Subcutaneous adipose tissue (tissue), 4 donors: ENCODE data around the gene SMARCA4. TPM values are rescaled to one million over a fixed set of nuclear protein-coding genes. Genes with fewer than 3 reads are reported as not detected.

ENCODE experiments used
- total RNA-seq, 4 donors: library from RNA; depleted of rRNA; stranded (reverse); fragments of >200 nt; gene quantifications; one replicate each; pipeline ENCODE4 v1.1.0, GENCODE V29; 2016
- TF ChIP-seq, protein P1 (sequence below): fragments of 450-650 bp; IDR thresholded peaks from one replicate; pipeline ENCODE4 v1.5.1; 2016; ENCODE audit warnings: low read depth, mild to moderate bottlenecking, control low read depth, antibody characterized with exemption, moderate library complexity

The SMARCA4 gene
- total RNA-seq, 4 donors from 2014 or later = 29.7 to 57.5 (median 39.1) TPM

DNA sequence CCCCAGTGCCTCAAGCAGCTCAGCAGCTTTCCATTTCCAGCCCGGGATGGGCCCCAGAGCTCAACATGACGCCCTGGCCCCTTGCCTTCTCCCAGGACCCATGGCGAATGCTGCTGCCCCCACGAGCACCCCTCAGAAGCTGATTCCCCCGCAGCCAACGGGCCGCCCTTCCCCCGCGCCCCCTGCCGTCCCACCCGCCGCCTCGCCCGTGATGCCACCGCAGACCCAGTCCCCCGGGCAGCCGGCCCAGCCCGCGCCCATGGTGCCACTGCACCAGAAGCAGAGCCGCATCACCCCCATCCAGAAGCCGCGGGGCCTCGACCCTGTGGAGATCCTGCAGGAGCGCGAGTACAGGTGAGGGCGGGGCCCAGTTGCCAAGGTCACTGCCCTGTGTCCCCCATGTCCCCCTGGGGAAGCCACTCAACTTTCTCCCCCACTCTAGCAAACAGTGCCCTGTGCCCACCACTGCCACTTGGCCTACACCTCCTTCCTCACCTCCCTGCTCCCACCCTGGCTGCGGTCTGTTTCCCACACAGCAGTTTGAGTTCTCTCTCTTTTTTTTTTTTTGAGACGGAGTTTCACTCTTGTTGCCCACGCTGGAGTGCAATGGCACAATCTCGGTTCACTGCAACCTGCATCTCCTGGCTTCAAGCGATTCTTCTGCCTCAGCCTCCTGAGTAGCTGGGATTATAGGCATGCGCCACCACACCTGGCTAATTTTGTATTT lies 26.9 kb downstream of the SMARCA4 start:
- TF ChIP-seq, protein P1, sequence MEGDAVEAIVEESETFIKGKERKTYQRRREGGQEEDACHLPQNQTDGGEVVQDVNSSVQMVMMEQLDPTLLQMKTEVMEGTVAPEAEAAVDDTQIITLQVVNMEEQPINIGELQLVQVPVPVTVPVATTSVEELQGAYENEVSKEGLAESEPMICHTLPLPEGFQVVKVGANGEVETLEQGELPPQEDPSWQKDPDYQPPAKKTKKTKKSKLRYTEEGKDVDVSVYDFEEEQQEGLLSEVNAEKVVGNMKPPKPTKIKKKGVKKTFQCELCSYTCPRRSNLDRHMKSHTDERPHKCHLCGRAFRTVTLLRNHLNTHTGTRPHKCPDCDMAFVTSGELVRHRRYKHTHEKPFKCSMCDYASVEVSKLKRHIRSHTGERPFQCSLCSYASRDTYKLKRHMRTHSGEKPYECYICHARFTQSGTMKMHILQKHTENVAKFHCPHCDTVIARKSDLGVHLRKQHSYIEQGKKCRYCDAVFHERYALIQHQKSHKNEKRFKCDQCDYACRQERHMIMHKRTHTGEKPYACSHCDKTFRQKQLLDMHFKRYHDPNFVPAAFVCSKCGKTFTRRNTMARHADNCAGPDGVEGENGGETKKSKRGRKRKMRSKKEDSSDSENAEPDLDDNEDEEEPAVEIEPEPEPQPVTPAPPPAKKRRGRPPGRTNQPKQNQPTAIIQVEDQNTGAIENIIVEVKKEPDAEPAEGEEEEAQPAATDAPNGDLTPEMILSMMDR = no peak

DNA sequence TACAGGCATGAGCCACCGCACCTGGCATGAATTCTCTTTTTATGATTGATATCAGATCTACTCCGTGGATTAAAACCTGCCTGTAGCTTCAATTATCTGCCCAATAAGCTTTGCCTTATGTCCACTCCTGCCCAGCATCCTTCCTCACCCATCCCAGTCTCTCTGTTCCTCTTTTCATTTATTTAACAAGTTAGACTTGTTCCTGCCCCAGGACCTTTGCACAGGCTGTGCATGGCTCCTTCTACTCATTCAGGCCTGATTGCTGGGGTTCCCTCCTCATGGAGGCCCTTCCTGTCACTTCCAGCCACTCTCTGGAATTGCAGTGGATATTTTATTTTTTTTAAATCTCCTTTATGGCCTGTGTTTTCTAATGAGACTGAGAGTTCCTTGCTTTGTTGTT lies 27.6 kb downstream of the SMARCA4 start:
- TF ChIP-seq, protein P1 = no peak

GRCh38 chr19:10988921-10989320 lies 28.1 kb downstream of the SMARCA4 start:
- TF ChIP-seq, protein P1 = no peak

GRCh38 chr19:10991076-10991475 lies 30.2 kb downstream of the SMARCA4 start:
- TF ChIP-seq, protein P1 = no peak

DNA sequence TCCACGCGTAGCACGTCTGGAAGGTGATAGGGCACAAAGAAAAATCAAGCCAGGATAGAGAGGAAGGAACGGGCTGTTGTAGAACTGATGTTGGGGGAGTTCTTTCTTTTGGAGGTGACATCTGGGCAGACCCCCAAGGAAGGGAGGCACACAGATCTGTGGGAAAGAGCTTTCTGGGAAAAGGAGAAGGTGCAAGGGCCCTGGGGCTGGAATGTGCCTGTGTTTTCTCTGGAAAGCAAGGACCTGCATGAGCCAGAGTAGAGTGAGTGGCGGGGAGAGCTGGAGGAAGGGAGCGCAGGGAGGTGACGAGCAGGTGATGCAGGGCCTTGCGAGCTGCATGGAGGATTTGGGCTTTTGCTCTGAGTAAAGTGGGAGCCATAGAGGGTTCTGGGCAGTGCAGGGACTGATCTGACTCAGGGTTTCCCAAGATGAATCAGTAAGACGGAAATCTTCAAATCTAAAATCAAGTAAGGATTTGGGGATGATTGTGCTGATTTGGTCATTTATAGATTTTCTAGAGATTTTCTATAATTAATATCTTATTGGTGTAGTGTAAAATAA lies 30.8 kb downstream of the SMARCA4 start:
- TF ChIP-seq, protein P1 = no peak

- TF ChIP-seq, protein P1 = no peak
These were observed 35.2 kb downstream of the SMARCA4 start for GRCh38 chr19:10995926-10996600.

GRCh38 chr19:10998045-10998533 lies 37.3 kb downstream of the SMARCA4 start:
- TF ChIP-seq, protein P1 = no peak
